H1 (cell line): ENCODE measurements around the gene XPO1.
"Not testable (repeated sequence)": the region's sequence is repeated elsewhere in the genome, so short reads cannot be mapped to it uniquely, and the experiment has no call there.

Source experiments
- BCL11A ChIP-seq, 2 experiments: IDR thresholded peaks; one replicate each; pipeline ENCODE4 v1.6.1; 2011; ENCODE audit warnings: low read depth in 2 of 2, low read length in 2 of 2, mild to moderate bottlenecking in 2 of 2
- CEBPB ChIP-seq: IDR thresholded peaks from 2 replicates; pipeline ENCODE4 v1.6.1; 2012; ENCODE audit warnings: low read depth, low read length
- CTCF ChIP-seq, 3 experiments: IDR thresholded peaks; 1 replicate in 2 of 3; 2 replicates in 1 of 3; pipeline versions ENCODE4 v1.5.1 to v1.6.1; 2011; ENCODE audit warnings: low read length in 3 of 3, mild to moderate bottlenecking in 3 of 3, inconsistent platforms in 2 of 3, low read depth in 1 of 3, moderate library complexity in 1 of 3; ENCODE audit not compliant: insufficient read depth in 1 of 3; ENCODE audit errors: control extremely low read depth in 1 of 3
- EZH2 ChIP-seq: fragments of 200-600 bp; sonication (generic); IDR thresholded peaks from 2 replicates; pipeline ENCODE4 v1.7.1; 2012; ENCODE audit warnings: low read depth, mild to moderate bottlenecking, moderate library complexity, low read length, inconsistent platforms; ENCODE audit not compliant: severe bottlenecking
- GABPA ChIP-seq: IDR thresholded peaks from 2 replicates; pipeline ENCODE4 v1.6.1; 2011; ENCODE audit warnings: mild to moderate bottlenecking, low read length, moderate library complexity, borderline replicate concordance; ENCODE audit not compliant: insufficient read depth
- GTF2F1 ChIP-seq: IDR thresholded peaks from 2 replicates; pipeline ENCODE4 v1.6.1; 2012; ENCODE audit warnings: low read depth, low read length, improper control_type of control experiment, borderline replicate concordance
- HDAC6 ChIP-seq: IDR thresholded peaks from one replicate; pipeline ENCODE4 v1.7.1; 2012; ENCODE audit warnings: low read depth, mild to moderate bottlenecking, inconsistent platforms, low read length, moderate library complexity
- MAFK ChIP-seq: IDR thresholded peaks from 2 replicates; pipeline ENCODE4 v1.6.1; 2012; ENCODE audit warnings: low read depth, mild to moderate bottlenecking, improper control_type of control experiment, low read length
- RBBP5 ChIP-seq: IDR thresholded peaks from 2 replicates; pipeline ENCODE4 v1.7.1; 2012; ENCODE audit warnings: low read depth, mild to moderate bottlenecking, inconsistent platforms, low read length, moderate library complexity, borderline replicate concordance
- SIRT6 ChIP-seq: IDR thresholded peaks from one replicate; pipeline ENCODE4 v1.7.1; 2012; ENCODE audit warnings: low read length, inconsistent platforms
- TEAD4 ChIP-seq: IDR thresholded peaks from 2 replicates; pipeline ENCODE4 v1.6.1; 2012; ENCODE audit warnings: low read depth, low read length, inconsistent platforms, mixed read lengths

- TF ChIP-seq CTCF (IDR thresholded peaks at IDR 0.05; ENCODE audit: control extremely low read depth in 1 of 3, insufficient read depth in 1 of 3, low read depth in 1 of 3, low read length in 3 of 3); GTF2F1; MAFK; CEBPB; SIRT6; EZH2; RBBP5; GABPA; HDAC6; BCL11A (IDR thresholded peaks at IDR 0.05; ENCODE audit: low read depth in 2 of 2, low read length in 2 of 2); TEAD4: not testable (repeated sequence)
Measured at GRCh38 chr2:61584368-61584767, 46.2 kb upstream of the XPO1 start.
